Ascending aorta (tissue), 2 donors: ENCODE measurements around the gene IMPA2. TPM values are rescaled to one million over a fixed set of nuclear protein-coding genes. Genes with fewer than 3 reads are reported as not detected.
"Not testable (repeated sequence)": the region's sequence is repeated elsewhere in the genome, so short reads cannot be mapped to it uniquely, and the experiment has no call there.

Experiments
- DNase-seq, 2 donors: peaks; one replicate each; pipeline ENCODE4 v3.0.0-alpha.2; 2019; ENCODE audit warnings: low spot score in 2 of 2
- H3K27ac ChIP-seq, 2 donors: fragments of 200-600 bp; sonication (generic); one replicate each; pipeline ENCODE4 v1.5.1; 2016 to 2017; ENCODE audit warnings: mild to moderate bottlenecking in 1 of 2
- H3K27me3 ChIP-seq: fragments of 200-600 bp; sonication (generic); one replicate; pipeline ENCODE4 v1.5.1; 2017
- H3K36me3 ChIP-seq, 2 donors: fragments of 200-600 bp; sonication (generic); one replicate each; pipeline ENCODE4 v1.5.1; 2016
- H3K4me1 ChIP-seq, 2 donors: fragments of 200-600 bp; sonication (generic); one replicate each; pipeline ENCODE4 v1.5.1; 2016 to 2017; ENCODE audit warnings: mild to moderate bottlenecking in 1 of 2
- H3K4me3 ChIP-seq, 2 donors: fragments of 200-600 bp; sonication (generic); one replicate each; pipeline ENCODE4 v1.5.1; 2016 to 2017; ENCODE audit warnings: mild to moderate bottlenecking in 1 of 2
- H3K9me3 ChIP-seq, 2 donors: fragments of 200-600 bp; sonication (generic); one replicate each; pipeline ENCODE4 v1.5.1; 2016
- intact Hi-C: fragments of 100-400 bp; cut with DNase I; formaldehyde crosslinking; loops from one replicate; pipeline ENCODE4 v1.15.1; 2023
- total RNA-seq: library from RNA; depleted of rRNA; stranded (reverse); fragments of >200 nt; gene quantifications from one replicate; pipeline ENCODE4 v1.1.0, GENCODE V29; 2016
- TF ChIP-seq, protein P1 (sequence below), 3 experiments: fragments of 200-600 bp in 2 of 3; fragments of 450-650 bp in 1 of 3; sonication (generic) in 2 of 3; IDR thresholded peaks; one replicate each; pipeline ENCODE4 v1.5.1; 2016 to 2019; ENCODE audit warnings: antibody characterized with exemption in 3 of 3, mild to moderate bottlenecking in 1 of 3, moderate library complexity in 1 of 3

The IMPA2 gene
- total RNA-seq, 1 donor from 2014 or later: 43.4 TPM

DNA sequence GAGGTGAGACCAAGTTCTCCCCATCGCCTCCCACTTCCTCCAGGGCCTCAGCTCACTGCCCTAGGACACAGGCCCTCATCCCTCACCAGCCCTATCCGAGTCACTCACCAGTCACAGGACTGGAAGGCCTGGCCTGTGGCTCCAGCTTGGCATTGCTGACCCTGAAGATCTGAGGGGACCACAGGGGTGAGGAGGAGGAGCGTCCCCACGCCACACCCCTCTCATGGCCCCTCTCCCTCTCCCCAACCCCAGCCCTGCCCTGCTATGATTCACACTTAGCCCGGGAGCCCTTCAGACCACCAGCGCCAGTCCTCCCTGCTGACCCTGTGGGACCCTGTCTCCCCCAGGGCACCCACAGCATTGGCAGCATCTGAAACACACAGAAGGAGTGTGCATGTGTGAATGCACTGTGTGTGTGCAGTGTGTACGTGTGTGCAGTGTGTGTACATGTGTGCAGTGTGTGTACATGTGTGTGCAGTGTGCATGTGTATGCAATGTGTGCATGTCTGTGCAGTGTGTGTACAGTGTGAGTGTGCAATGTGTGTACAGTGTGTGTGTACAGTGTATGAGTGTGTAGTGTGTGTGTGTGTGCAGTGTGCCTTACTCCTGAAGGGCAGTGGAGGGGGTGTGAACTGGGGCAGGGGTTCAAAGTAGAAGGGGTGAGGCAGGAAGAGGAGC is 82.9 kb downstream of the IMPA2 start:
- Histone ChIP-seq H3K27me3 (no peaks in the 10 kb centered on the region), H3K27ac (no peak overlapping the region), H3K4me1 (no peaks in the 10 kb centered on the region), H3K4me3 (no peak overlapping the region), H3K9me3 (no peaks in the 10 kb centered on the region), H3K36me3 (no peaks in the 10 kb centered on the region)
- TF ChIP-seq, protein P1, sequence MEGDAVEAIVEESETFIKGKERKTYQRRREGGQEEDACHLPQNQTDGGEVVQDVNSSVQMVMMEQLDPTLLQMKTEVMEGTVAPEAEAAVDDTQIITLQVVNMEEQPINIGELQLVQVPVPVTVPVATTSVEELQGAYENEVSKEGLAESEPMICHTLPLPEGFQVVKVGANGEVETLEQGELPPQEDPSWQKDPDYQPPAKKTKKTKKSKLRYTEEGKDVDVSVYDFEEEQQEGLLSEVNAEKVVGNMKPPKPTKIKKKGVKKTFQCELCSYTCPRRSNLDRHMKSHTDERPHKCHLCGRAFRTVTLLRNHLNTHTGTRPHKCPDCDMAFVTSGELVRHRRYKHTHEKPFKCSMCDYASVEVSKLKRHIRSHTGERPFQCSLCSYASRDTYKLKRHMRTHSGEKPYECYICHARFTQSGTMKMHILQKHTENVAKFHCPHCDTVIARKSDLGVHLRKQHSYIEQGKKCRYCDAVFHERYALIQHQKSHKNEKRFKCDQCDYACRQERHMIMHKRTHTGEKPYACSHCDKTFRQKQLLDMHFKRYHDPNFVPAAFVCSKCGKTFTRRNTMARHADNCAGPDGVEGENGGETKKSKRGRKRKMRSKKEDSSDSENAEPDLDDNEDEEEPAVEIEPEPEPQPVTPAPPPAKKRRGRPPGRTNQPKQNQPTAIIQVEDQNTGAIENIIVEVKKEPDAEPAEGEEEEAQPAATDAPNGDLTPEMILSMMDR (IDR thresholded peaks at IDR 0.05): no peak
- intact Hi-C loops: no loop called here
- DNase-seq: no peak

DNA sequence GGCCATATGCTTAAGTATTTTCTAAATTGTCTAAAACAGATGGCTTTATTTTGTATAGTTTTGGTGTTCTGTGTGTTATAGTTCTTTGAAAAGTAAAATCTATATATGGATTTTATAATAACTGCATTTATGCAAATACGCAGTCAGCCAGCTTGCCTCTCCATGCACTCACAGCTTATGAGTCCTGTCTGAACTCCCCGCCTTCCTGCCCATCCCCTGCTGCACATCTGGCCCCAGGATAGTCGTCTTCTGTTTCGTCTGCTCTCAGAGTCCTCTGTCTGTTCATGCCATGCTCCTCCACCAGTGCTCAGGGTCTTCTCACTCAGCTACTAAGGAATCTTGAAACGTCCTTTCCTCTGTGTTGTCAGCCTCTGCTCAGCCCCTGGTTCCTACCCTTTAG is 84.1 kb downstream of the IMPA2 start:
- no peak overlapping the region for H3K27ac ChIP-seq
- DNase-seq: no peak
- TF ChIP-seq, protein P1 (IDR thresholded peaks at IDR 0.05): no peak
- H3K36me3 ChIP-seq: no peaks in the 10 kb centered on the region
- no peaks in the 10 kb centered on the region for H3K4me1 ChIP-seq
- H3K9me3 ChIP-seq: no peaks in the 10 kb centered on the region
- H3K4me3 ChIP-seq: no peak overlapping the region
- intact Hi-C loops: loop anchor here (5.0 kb wide), 1 partner anchor 172 kb away; no protein-coding TSS in a partner anchor
- H3K27me3 ChIP-seq: no peaks in the 10 kb centered on the region

DNA sequence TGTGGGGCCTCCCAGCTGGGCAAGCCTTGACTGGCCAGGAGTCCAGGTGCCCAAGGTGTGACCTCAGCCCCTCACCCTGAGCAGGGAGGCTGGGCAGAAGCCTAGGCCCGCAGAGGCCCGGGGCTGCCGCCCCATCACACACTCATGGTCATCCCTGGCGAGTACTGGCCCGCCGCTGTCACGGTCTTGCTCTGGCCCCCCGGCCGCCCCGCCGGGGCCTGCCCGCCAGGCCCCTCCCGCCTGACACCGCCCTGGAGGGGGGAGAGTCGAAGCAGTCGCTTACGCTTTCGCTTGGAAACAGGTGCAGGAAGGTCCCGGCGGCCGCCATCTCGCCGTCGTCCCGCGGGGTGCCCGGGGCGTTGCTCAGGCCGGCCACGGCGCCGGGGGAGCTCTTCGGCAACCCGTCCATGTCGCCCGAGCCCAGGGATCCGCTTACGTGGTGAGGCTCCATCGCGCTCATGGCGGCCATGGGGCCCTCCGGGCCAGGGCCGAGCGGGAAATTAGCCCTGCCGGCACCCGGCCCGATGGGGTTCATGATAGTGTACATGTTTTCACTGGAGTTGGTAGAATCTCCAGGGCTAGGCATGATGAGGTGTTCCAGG is 85.7 kb downstream of the IMPA2 start:
- H3K4me3 ChIP-seq: no peak overlapping the region
- intact Hi-C loops: loop anchor here (5.0 kb wide), 1 partner anchor 170 kb away; no protein-coding TSS in a partner anchor
- no peak overlapping the region for H3K27ac ChIP-seq
- H3K9me3 ChIP-seq: no peaks in the 10 kb centered on the region
- H3K4me1 ChIP-seq: no peaks in the 10 kb centered on the region
- H3K36me3 ChIP-seq: no peaks in the 10 kb centered on the region
- no peaks in the 10 kb centered on the region for H3K27me3 ChIP-seq
- TF ChIP-seq, protein P1 (IDR thresholded peaks at IDR 0.05): no peak
- no peak for DNase-seq

DNA sequence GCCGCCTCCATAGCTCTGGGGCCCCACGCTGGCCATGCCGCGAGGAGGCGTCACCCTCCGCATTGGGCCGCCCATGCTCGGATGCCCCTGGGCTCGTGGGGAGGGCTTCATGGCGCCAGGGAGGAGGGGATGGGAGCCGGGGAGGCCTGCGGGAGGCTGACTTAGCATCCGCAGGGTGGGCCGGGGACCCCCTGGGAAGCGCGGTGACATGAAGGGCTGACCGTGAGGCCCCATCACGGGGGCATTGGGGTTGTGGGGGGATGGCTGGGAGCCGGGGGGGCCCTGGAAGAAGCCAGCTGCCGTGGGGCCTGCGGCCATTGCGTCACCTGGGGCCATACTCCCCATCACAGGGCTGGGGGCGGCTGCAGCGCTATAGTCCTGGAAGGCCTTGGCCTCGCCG is 86.4 kb downstream of the IMPA2 start:
- TF ChIP-seq, protein P1 (IDR thresholded peaks at IDR 0.05): no peak
- H3K36me3 ChIP-seq: no peaks in the 10 kb centered on the region
- DNase-seq: no peak
- intact Hi-C loops: loop anchor here (5.0 kb wide), 1 partner anchor 170 kb away; no protein-coding TSS in a partner anchor
- no peaks in the 10 kb centered on the region for H3K27me3 ChIP-seq
- H3K27ac ChIP-seq: no peak overlapping the region
- H3K4me1 ChIP-seq: no peaks in the 10 kb centered on the region
- no peaks in the 10 kb centered on the region for H3K9me3 ChIP-seq
- H3K4me3 ChIP-seq: no peak overlapping the region

DNA sequence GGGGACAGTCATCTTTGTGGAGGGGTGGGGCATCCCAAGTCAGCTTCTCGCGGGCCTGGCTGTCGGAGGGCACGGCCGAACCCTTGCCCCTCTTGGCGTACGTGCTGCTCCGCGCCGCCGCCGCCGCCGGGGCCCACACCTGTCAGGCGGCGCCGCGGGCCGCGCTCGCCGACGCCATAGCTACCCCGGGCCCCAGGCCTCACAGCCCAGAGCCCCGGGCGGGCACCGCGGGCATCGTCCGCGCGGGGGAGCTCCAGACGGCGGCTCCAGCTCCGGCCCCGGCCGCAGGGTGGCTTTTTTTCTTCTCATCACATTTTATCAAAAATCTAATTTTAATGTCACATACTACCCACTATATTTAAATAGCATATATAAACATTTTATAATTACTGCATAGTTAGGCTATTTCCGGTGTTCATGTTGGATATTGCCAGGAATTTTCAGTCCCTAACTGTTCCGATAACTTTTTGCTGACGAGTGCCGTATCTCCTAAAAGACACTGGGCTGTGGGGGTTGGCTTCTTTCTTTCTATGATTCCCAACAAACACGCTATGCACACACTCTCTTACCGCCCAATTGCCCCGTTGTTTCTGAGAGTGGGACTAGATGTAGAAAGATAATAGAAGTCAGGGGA is 87.1 kb downstream of the IMPA2 start:
- not testable (repeated sequence) for H3K9me3 ChIP-seq, H3K27me3 ChIP-seq, H3K36me3 ChIP-seq, H3K27ac ChIP-seq, H3K4me1 ChIP-seq
- intact Hi-C loops: loop anchor here (5.0 kb wide), 1 partner anchor 169 kb away; no protein-coding TSS in a partner anchor
- TF ChIP-seq, protein P1 (IDR thresholded peaks at IDR 0.05): peak in 2 of 3 experiments; percentile 22 to 47
- H3K4me3 ChIP-seq: peak overlapping the region; percentile 10 to 47
- peak in 1 of 2 donors; percentile 63 for DNase-seq
